ENCODE measurements around the gene GLUD1. TPM values are rescaled to one million over a fixed set of nuclear protein-coding genes. Genes with fewer than 3 reads are reported as not detected.
"Not testable (repeated sequence)": the region's sequence is repeated elsewhere in the genome, so short reads cannot be mapped to it uniquely, and the experiment has no call there.

GLUD1 gene
- 112 and 114 TPM in 2 replicates for total RNA-seq

DNA sequence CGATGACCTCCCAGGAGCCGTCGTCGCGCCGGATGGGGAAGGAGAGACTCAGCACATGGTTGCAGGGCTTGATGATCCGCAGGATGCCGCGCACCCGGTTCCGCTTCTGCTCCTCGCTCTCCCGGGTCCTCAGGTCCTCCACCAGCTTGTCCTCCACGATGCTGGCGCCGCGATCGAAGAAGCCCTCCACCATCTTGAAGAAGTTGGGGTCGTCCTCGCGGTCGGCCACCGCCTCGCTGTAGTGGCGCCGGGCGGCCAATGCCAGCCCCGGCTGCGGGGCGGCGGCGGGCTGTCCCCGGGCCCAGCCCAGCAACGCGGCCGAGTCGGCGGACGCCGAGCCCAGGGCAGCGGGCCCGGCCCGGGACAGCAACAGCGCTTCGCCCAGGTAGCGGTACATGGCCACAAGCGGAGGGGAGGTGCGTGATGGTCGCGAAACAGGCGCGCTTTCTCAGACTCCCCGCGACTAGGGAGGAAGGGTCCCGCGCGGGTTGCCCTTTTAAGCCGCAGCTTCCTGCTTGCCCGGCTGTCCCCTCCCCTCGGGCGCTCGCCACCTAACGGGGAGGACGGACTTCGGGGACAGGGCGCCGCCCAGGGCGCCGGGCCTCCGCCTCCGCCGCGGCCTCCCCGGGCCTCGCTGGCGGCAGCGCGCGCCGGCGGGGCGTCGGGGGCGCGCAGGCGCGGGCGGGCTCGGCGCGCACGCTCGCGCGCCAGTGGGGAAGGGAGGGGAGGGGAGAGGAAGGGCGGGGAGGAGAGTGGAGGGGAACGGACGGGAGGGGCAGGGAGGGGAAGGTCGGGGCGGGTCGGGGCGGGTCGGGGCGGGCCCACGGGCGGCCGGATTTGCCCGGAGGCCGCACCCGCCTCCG, at the start of gene GLUD1, which contains the start of gene SHLD2:
GLUD1 (minus strand) TSS at position 471 of the 863 bp plus-strand sequence; CDS start at position 397, 74 bp downstream.
SHLD2 (plus strand) TSS at position 834 of the 863 bp plus-strand sequence. CDS start 56,149 bp downstream, outside the sequence.
- Mint-ChIP-seq H3K4me1 (peaks cover 40% of the 10 kb centered on the region), H3K36me3 (ENCODE audit: low read depth) (peaks cover 39% of the 10 kb centered on the region), H3K9me3 (peaks cover 4% of the 10 kb centered on the region), H3K27me3 (no peaks in the 10 kb centered on the region), H3K4me3 (peak within 1 kb of the TSS; percentile 96), H3K27ac (peak within 1 kb of the TSS; percentile 97)
- DNase-seq: peak; percentile 98
- intact Hi-C loops (cut with micrococcal nuclease): loop anchor here (1.0 to 10.0 kb wide), 7 partner anchors 10 to 680 kb away; partner anchors contain the start of genes BMPR1A and MINPP1

DNA sequence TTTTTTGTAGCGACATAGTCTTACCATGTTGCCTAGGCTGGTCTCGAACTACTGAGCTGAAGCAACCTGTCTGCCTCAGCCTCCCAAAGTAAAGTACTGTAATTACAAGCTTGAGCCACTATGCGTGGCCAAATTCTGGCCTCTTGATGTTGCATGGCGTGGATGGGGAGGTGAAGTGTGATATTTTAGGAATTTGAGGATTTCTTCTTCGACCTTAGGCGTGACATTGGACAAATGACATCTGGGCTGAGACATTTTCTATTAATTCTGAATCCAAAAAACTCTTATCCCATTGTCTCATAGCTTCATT, 48.4 kb upstream of the GLUD1 start:
- intact Hi-C loops (cut with micrococcal nuclease); H3K4me3 Mint-ChIP-seq; H3K9me3 Mint-ChIP-seq; DNase-seq; H3K36me3 Mint-ChIP-seq (ENCODE audit: low read depth); H3K4me1 Mint-ChIP-seq; H3K27me3 Mint-ChIP-seq; H3K27ac Mint-ChIP-seq: not testable (repeated sequence)

DNA sequence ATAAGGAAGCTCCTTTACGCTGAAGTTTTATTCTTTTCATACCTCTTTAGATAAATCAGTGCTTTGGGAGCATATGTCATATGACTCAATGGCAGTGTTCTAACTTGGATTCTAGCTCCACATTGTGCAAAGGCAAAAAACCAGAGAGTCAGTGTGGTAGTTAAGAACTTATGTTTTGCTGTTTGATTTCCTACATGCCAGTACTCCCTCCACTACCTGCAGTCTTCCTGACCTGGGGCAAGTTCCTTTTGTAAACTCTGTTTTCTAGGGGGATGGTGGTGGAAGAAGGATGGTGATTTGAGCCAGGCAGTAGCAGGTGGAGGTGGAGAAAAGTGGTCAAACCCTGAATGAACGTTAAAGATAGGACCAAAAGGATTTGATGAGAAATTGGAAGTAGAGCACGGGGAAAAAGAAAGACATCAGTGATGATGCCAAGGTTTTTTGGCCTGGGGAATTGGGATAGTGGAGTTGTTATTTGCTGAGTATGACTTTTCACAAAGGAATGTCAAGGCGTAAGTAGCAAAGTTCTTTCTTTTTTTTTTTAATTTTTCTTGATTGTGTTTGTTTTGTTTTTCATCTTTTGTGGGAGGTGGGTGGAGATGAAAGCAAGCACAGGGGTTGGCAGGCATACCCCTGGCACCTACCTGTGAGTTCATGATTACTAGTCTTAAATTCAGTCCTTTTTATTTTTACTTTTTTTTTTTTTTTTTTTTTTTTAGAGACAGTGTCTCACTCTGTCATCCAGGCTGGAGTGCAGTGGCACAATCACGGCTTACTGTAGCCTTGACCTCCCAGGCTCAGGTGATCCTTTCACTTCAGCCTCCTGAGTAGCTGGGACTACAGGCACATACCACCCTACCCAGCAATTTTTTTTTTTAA, 47.8 kb upstream of the GLUD1 start:
- peaks cover 11% of the 10 kb centered on the region for H3K36me3 Mint-ChIP-seq (ENCODE audit: low read depth)
- H3K27ac Mint-ChIP-seq; H3K27me3 Mint-ChIP-seq; DNase-seq; H3K4me1 Mint-ChIP-seq; H3K9me3 Mint-ChIP-seq; H3K4me3 Mint-ChIP-seq; intact Hi-C loops (cut with micrococcal nuclease): not testable (repeated sequence)

DNA sequence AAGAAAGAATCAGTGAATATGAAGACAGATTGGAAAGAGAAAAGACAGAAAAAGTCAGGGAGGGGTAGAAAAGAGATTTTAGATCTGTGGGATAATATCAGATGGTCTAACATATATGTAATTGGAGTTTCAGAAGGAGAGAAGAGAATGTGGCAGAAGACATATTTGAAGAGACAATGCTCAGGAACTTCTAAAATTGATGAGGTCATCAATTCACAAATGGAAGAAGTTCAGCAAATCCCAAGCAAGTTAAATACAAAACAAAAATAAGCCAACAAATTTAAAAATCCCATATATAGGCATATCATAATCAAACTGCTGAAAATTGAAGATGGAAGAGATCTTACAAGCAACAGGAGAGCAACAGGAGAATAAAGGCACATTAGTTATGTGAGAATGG, 42.8 kb upstream of the GLUD1 start:
- H3K9me3 Mint-ChIP-seq; H3K4me3 Mint-ChIP-seq; H3K27me3 Mint-ChIP-seq; H3K4me1 Mint-ChIP-seq; intact Hi-C loops (cut with micrococcal nuclease); DNase-seq; H3K27ac Mint-ChIP-seq: not testable (repeated sequence)
- H3K36me3 Mint-ChIP-seq (ENCODE audit: low read depth): peaks cover 33% of the 10 kb centered on the region

GRCh38 chr10:87134440-87134839, 39.8 kb upstream of the GLUD1 start:
- peaks cover 42% of the 10 kb centered on the region for H3K36me3 Mint-ChIP-seq (ENCODE audit: low read depth)
- H3K4me1 Mint-ChIP-seq; DNase-seq; H3K27ac Mint-ChIP-seq; H3K4me3 Mint-ChIP-seq; intact Hi-C loops (cut with micrococcal nuclease); H3K27me3 Mint-ChIP-seq; H3K9me3 Mint-ChIP-seq: not testable (repeated sequence)

- H3K27ac Mint-ChIP-seq; H3K9me3 Mint-ChIP-seq; H3K27me3 Mint-ChIP-seq; DNase-seq; H3K4me1 Mint-ChIP-seq; intact Hi-C loops (cut with micrococcal nuclease); H3K4me3 Mint-ChIP-seq: not testable (repeated sequence)
- peaks cover 43% of the 10 kb centered on the region for H3K36me3 Mint-ChIP-seq (ENCODE audit: low read depth)
Measured at GRCh38 chr10:87133936-87134335, 39.3 kb upstream of the GLUD1 start.

GRCh38 chr10:87132176-87132575, 37.5 kb upstream of the GLUD1 start:
- H3K36me3 Mint-ChIP-seq (ENCODE audit: low read depth): peaks cover 33% of the 10 kb centered on the region
- H3K4me3 Mint-ChIP-seq; H3K27me3 Mint-ChIP-seq; DNase-seq; intact Hi-C loops (cut with micrococcal nuclease); H3K4me1 Mint-ChIP-seq; H3K9me3 Mint-ChIP-seq; H3K27ac Mint-ChIP-seq: not testable (repeated sequence)

DNA sequence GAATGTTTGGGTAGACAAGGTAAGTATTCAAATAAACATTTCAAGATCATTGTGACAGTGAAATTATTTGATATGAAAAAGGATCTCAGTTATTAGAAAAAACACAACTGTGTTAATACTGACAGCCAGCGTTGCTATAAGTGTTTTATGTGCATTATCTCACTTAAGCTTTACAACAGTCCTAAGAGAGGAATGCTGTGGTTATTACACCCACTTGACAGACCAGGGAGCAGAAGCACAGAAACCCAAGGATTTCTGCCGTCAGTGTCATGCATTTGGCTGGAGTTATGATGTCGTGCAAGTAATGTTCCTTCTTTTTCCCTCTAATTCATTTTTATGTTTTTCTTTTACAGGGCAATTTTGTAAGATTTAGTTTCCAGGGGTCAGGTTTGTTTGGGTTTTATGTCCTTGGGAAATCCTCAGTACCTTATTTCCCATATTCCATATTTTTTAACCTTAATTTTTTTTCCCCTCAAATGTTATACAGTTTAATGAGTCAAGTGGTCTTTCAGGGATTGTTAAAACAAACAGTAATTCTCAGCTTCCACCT, 33.0 kb upstream of the GLUD1 start:
- H3K27ac Mint-ChIP-seq; H3K4me1 Mint-ChIP-seq; H3K4me3 Mint-ChIP-seq; intact Hi-C loops (cut with micrococcal nuclease); H3K27me3 Mint-ChIP-seq; DNase-seq; H3K9me3 Mint-ChIP-seq: not testable (repeated sequence)
- H3K36me3 Mint-ChIP-seq (ENCODE audit: low read depth): peaks cover 18% of the 10 kb centered on the region

DNA sequence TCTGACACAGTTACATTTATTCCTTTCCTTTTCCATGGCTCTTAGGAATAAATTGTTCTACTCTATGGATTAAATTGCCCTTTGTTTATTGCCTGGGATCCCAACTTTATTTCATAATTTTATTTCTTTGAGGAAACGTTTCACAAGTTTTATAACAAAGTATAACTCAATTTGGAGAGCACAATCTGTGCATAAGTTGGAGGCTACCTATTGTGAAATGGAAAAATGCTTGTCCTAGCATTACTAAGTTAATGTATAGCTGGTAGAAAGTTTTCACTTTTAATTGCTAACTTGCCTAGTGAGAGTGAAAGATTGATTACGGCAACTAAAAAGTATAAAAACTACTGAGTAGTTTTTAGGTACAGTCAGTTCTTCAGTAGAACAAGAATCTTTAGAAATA, 32.4 kb upstream of the GLUD1 start:
- H3K4me1 Mint-ChIP-seq; intact Hi-C loops (cut with micrococcal nuclease); H3K27ac Mint-ChIP-seq; DNase-seq; H3K9me3 Mint-ChIP-seq; H3K4me3 Mint-ChIP-seq; H3K27me3 Mint-ChIP-seq: not testable (repeated sequence)
- peaks cover 19% of the 10 kb centered on the region for H3K36me3 Mint-ChIP-seq (ENCODE audit: low read depth)

DNA sequence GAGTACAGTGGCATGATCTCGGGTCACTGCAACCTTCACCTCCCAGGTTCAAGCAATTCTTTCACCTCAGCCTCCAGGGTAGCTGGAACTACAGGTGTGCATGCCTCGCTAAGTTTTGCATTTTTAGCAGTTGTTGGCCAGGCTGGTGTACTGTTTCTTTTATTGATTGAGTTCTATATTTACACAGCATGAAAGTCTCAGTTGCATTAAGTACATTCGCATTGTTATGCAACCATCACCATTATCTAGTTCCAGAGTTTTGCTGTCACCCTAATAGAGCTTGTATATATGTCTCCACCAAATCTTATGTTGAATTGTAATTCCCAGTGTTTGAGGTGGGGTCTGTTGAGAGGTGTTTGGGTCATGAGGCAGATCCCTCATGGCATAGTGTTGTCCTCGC, 28.7 kb upstream of the GLUD1 start:
- DNase-seq; H3K4me1 Mint-ChIP-seq; H3K27me3 Mint-ChIP-seq; intact Hi-C loops (cut with micrococcal nuclease); H3K9me3 Mint-ChIP-seq; H3K27ac Mint-ChIP-seq; H3K36me3 Mint-ChIP-seq (ENCODE audit: low read depth); H3K4me3 Mint-ChIP-seq: not testable (repeated sequence)

GRCh38 chr10:87119029-87119428, 24.4 kb upstream of the GLUD1 start:
- H3K4me3 Mint-ChIP-seq; H3K27me3 Mint-ChIP-seq; H3K9me3 Mint-ChIP-seq; H3K4me1 Mint-ChIP-seq; DNase-seq; intact Hi-C loops (cut with micrococcal nuclease); H3K27ac Mint-ChIP-seq: not testable (repeated sequence)
- peaks cover 23% of the 10 kb centered on the region for H3K36me3 Mint-ChIP-seq (ENCODE audit: low read depth)

DNA sequence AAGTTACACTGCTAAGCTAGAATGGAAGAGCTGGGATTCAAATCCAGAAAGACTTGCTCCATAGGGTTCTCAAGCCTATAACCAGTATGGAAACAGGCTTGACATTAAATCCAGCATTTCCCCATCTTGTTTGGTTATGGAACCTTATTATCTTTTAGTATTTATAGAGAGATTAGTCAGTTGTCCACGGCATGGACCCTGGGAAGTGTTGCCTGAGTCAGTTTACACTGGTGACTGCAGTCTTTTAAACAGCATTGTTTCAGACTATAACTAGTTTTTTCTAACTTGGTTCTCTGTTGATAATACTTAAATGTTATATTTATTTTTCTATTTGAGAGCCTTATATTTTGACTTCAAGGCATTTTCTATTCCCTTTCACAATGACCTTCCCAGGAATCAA, 23.5 kb upstream of the GLUD1 start:
- H3K4me3 Mint-ChIP-seq; H3K27me3 Mint-ChIP-seq; DNase-seq; intact Hi-C loops (cut with micrococcal nuclease); H3K4me1 Mint-ChIP-seq; H3K9me3 Mint-ChIP-seq: not testable (repeated sequence)
- H3K36me3 Mint-ChIP-seq (ENCODE audit: low read depth): peaks cover 24% of the 10 kb centered on the region
- peak overlapping the region; percentile 48 for H3K27ac Mint-ChIP-seq

- Mint-ChIP-seq H3K4me3 (no peak overlapping the region), H3K4me1 (no peaks in the 10 kb centered on the region), H3K9me3 (no peaks in the 10 kb centered on the region), H3K27ac (no peak overlapping the region), H3K36me3 (ENCODE audit: low read depth) (peaks cover 67% of the 10 kb centered on the region), H3K27me3 (no peaks in the 10 kb centered on the region)
- intact Hi-C loops (cut with micrococcal nuclease): no loop called here
- no peak for DNase-seq
Measured at GRCh38 chr10:87105446-87106124, 10.9 kb upstream of the GLUD1 start.

Measured in activated CD4-positive, alpha-beta T cell treated with anti-CD3 and anti-CD28 coated beads, Interleukin-2, amount 10 ng/mL, durations not matched to agents 24 days and 14 days (primary cell).